Measurements from ENCODE around the gene RGMA. TPM values are rescaled to one million over a fixed set of nuclear protein-coding genes. Genes with fewer than 3 reads are reported as not detected.

The RGMA gene
- total and polyA plus RNA-seq, 2 of the 8 experiments (the other 6 are each of a cell fraction or from before 2014, with no cell fraction given) = 19.9 to 39.8 TPM

GRCh38 chr15:93110502-93111040 is 21.6 kb upstream of the RGMA start (continued):
- TF ChIP-seq NANOG (IDR thresholded peaks at IDR 0.05; ENCODE audit: insufficient read depth, low read depth, low read length, poor library complexity, severe bottlenecking) (no peak), GTF2F1 (IDR thresholded peaks at IDR 0.05; ENCODE audit: borderline replicate concordance, low read depth, low read length) (no peak), TBP (IDR thresholded peaks at IDR 0.05; ENCODE audit: low read depth, low read length) (no peak), SIX5 (IDR thresholded peaks at IDR 0.05; ENCODE audit: low read depth, low read length) (no peak)
- TF ChIP-seq, protein P1, sequence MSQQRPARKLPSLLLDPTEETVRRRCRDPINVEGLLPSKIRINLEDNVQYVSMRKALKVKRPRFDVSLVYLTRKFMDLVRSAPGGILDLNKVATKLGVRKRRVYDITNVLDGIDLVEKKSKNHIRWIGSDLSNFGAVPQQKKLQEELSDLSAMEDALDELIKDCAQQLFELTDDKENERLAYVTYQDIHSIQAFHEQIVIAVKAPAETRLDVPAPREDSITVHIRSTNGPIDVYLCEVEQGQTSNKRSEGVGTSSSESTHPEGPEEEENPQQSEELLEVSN (IDR thresholded peaks at IDR 0.05) = no peak
- TF ChIP-seq, protein P2, sequence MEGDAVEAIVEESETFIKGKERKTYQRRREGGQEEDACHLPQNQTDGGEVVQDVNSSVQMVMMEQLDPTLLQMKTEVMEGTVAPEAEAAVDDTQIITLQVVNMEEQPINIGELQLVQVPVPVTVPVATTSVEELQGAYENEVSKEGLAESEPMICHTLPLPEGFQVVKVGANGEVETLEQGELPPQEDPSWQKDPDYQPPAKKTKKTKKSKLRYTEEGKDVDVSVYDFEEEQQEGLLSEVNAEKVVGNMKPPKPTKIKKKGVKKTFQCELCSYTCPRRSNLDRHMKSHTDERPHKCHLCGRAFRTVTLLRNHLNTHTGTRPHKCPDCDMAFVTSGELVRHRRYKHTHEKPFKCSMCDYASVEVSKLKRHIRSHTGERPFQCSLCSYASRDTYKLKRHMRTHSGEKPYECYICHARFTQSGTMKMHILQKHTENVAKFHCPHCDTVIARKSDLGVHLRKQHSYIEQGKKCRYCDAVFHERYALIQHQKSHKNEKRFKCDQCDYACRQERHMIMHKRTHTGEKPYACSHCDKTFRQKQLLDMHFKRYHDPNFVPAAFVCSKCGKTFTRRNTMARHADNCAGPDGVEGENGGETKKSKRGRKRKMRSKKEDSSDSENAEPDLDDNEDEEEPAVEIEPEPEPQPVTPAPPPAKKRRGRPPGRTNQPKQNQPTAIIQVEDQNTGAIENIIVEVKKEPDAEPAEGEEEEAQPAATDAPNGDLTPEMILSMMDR (IDR thresholded peaks at IDR 0.05; ENCODE audit: control extremely low read depth in 1 of 3, insufficient read depth in 1 of 3, low read depth in 1 of 3, low read length in 3 of 3) = no peak

Measured in H1 (cell line).